Prostate gland (tissue), 2 donors: ENCODE measurements around the gene ORAI1. TPM values are rescaled to one million over a fixed set of nuclear protein-coding genes. Genes with fewer than 3 reads are reported as not detected.
A peak's percentile ranks its signal among the peaks of the same experiment; 100 is the strongest.
"Not testable (repeated sequence)": the region's sequence is repeated elsewhere in the genome, so short reads cannot be mapped to it uniquely, and the experiment has no call there.

ENCODE experiments used
- DNase-seq: peaks from one replicate; pipeline ENCODE4 v3.0.0-alpha.2; 2019; ENCODE audit warnings: low spot score
- H3K27ac ChIP-seq, 2 donors: fragments of 200-600 bp; sonication (generic); 2 replicates each; pipeline ENCODE4 v1.5.1; 2017 to 2019
- H3K27me3 ChIP-seq: fragments of 200-600 bp; sonication (generic); replicated peaks from 2 replicates; pipeline ENCODE4 v1.5.1; 2019; ENCODE audit not compliant: insufficient read depth
- H3K36me3 ChIP-seq, 2 donors: fragments of 200-600 bp; sonication (generic); 1 replicate in 1 of 2; 2 replicates in 1 of 2; pipeline versions ENCODE4 v1.5.1 to v1.8.1; 2017 to 2019
- H3K4me1 ChIP-seq: fragments of 200-600 bp; sonication (generic); replicated peaks from 2 replicates; pipeline ENCODE4 v1.5.1; 2019
- H3K4me3 ChIP-seq, 2 donors: fragments of 200-600 bp; sonication (generic); 2 replicates each; pipeline ENCODE4 v1.5.1; 2017 to 2019
- H3K9me3 ChIP-seq: fragments of 200-600 bp; sonication (generic); 2 replicates; pipeline ENCODE4 v1.5.1; 2017
- CTCF ChIP-seq, 4 experiments: fragments of 200-600 bp in 2 of 4; fragments of 450-650 bp in 2 of 4; sonication (generic) in 2 of 4; IDR thresholded peaks; 1 replicate in 3 of 4; 2 replicates in 1 of 4; pipeline ENCODE4 v1.5.1; 2016 to 2019; ENCODE audit warnings: antibody characterized with exemption in 4 of 4, mild to moderate bottlenecking in 2 of 4, moderate library complexity in 2 of 4
- POLR2A ChIP-seq: fragments of 450-650 bp; IDR thresholded peaks from one replicate; pipeline ENCODE4 v1.6.1; 2016; ENCODE audit warnings: antibody characterized with exemption, mild to moderate bottlenecking
- POLR2AphosphoS5 ChIP-seq: sonication (generic); formaldehyde crosslinking; IDR thresholded peaks from one replicate; pipeline ENCODE4 v1.6.1; 2017; ENCODE audit warnings: antibody characterized with exemption
- WGBS: methylation state at CpG from one replicate; pipeline ENCODE4 v1.1.5; 2018; 5-methylcytosine and 5-hydroxymethylcytosine counted together
- intact Hi-C: fragments of 100-400 bp; cut with DNase I; formaldehyde crosslinking; loops from one replicate; pipeline ENCODE4 v1.14.2; 2022
- total RNA-seq, 2 donors: library from RNA; depleted of rRNA; stranded (reverse); fragments of >200 nt; gene quantifications; one replicate each; pipeline ENCODE4 v1.1.0, GENCODE V29; 2016

Gene ORAI1
- total RNA-seq, 2 donors from 2014 or later = 5.5 to 71.1 TPM

- Histone ChIP-seq H3K27me3 (no peaks in the 10 kb centered on the region), H3K27ac (no peak overlapping the region), H3K4me3 (no peak overlapping the region), H3K9me3 (no peaks in the 10 kb centered on the region), H3K4me1 (no peaks in the 10 kb centered on the region), H3K36me3 (no peaks in the 10 kb centered on the region)
- TF ChIP-seq POLR2AphosphoS5 = no peak
- no peak for TF ChIP-seq CTCF (IDR thresholded peaks at IDR 0.05)
- no peak for TF ChIP-seq POLR2A
- WGBS = 91% methylated on average over 18 of the region's 18 CpGs
- DNase-seq = no peak
- intact Hi-C loops = no loop called here
Observed at GRCh38 chr12:121657305-121658008, 31.1 kb downstream of the ORAI1 start.

- DNase-seq, H3K4me1 ChIP-seq, H3K27ac ChIP-seq, H3K4me3 ChIP-seq, intact Hi-C loops, H3K27me3 ChIP-seq, H3K36me3 ChIP-seq, H3K9me3 ChIP-seq: not testable (repeated sequence)
- whole genome bisulfite sequencing = 84% methylated on average over 11 of the region's 11 CpGs
Observed at GRCh38 chr12:121661353-121662105, 35.2 kb downstream of the ORAI1 start.

- 88% methylated on average over 3 of the region's 3 CpGs for WGBS
- no peak for TF ChIP-seq POLR2AphosphoS5
- TF ChIP-seq CTCF (IDR thresholded peaks at IDR 0.05) = no peak
- TF ChIP-seq POLR2A = no peak
Observed at GRCh38 chr12:121663610-121663929, 37.2 kb downstream of the ORAI1 start.

GRCh38 chr12:121666829-121667228 is 40.5 kb downstream of the ORAI1 start:
- H3K27ac ChIP-seq, H3K27me3 ChIP-seq, intact Hi-C loops, H3K4me1 ChIP-seq, DNase-seq, H3K36me3 ChIP-seq, H3K4me3 ChIP-seq, H3K9me3 ChIP-seq: not testable (repeated sequence)
- WGBS = 75% methylated on average over 6 of the region's 6 CpGs

More at GRCh38 chr12:121663610-121663929, 37.2 kb downstream of the ORAI1 start:
- Histone ChIP-seq H3K9me3 (no peaks in the 10 kb centered on the region), H3K36me3 (no peaks in the 10 kb centered on the region), H3K27me3 (no peaks in the 10 kb centered on the region), H3K27ac (no peak overlapping the region), H3K4me3 (no peak overlapping the region), H3K4me1 (no peaks in the 10 kb centered on the region)
- no peak for DNase-seq
- intact Hi-C loops = no loop called here

GRCh38 chr12:121668750-121669520 is 42.6 kb downstream of the ORAI1 start:
- no peaks in the 10 kb centered on the region for H3K9me3 ChIP-seq
- H3K27me3 ChIP-seq = no peaks in the 10 kb centered on the region
- no peaks in the 10 kb centered on the region for H3K36me3 ChIP-seq
- no peak for DNase-seq
- no peak overlapping the region for H3K4me3 ChIP-seq
- 79% methylated on average over 18 of the region's 18 CpGs for WGBS
- no peak overlapping the region for H3K27ac ChIP-seq
- no peaks in the 10 kb centered on the region for H3K4me1 ChIP-seq
- no peak for TF ChIP-seq POLR2A
- peak in 3 of 4 experiments; percentile 17 to 46 (median 35) for TF ChIP-seq CTCF (IDR thresholded peaks at IDR 0.05)
- intact Hi-C loops = no loop called here
